NB4 (cell line): ENCODE measurements around the gene PARL.

Experiments used
- CTCF ChIP-seq: IDR thresholded peaks from one replicate; pipeline ENCODE4 v1.5.1; 2012; ENCODE audit warnings: low read depth, low read length
- MAX ChIP-seq: IDR thresholded peaks from 2 replicates; pipeline ENCODE4 v1.6.1; 2011; ENCODE audit warnings: low read depth, low read length
- MYC ChIP-seq: IDR thresholded peaks from 2 replicates; pipeline ENCODE4 v1.6.1; 2011; ENCODE audit warnings: low read depth, low read length
- POLR2A ChIP-seq: IDR thresholded peaks from 2 replicates; pipeline ENCODE4 v1.6.1; 2011; ENCODE audit warnings: mild to moderate bottlenecking; ENCODE audit not compliant: insufficient read length; ENCODE audit errors: extremely low read depth

- TF ChIP-seq CTCF (no peak), POLR2A (no peak), MAX (no peak), MYC (no peak)
Observed at GRCh38 chr3:183779896-183780465, 104.7 kb downstream of the PARL start.
